Adipocyte (in vitro differentiated cells): ENCODE results near the gene RALGDS.
A peak's percentile ranks its signal among the peaks of the same experiment; 100 is the strongest.

Experiments used
- DNase-seq: peaks from one replicate; pipeline ENCODE4 v3.0.0-alpha.2; 2015; ENCODE audit warnings: low read depth
- H3K27me3 ChIP-seq: replicated peaks from 2 replicates; pipeline ENCODE4 v1.7.0; 2013; ENCODE audit warnings: mild to moderate bottlenecking, low read length, moderate library complexity; ENCODE audit not compliant: control insufficient read depth, insufficient read depth
- H3K36me3 ChIP-seq: 2 replicates; pipeline ENCODE4 v1.7.0; 2013; ENCODE audit warnings: low read length, mild to moderate bottlenecking, moderate library complexity; ENCODE audit not compliant: control insufficient read depth, insufficient read depth, severe bottlenecking
- H3K4me1 ChIP-seq: 2 replicates; pipeline ENCODE4 v1.7.0; 2013; ENCODE audit warnings: mild to moderate bottlenecking, low read length, moderate library complexity; ENCODE audit not compliant: control insufficient read depth, insufficient read depth
- H3K4me3 ChIP-seq: 2 replicates; pipeline ENCODE4 v1.7.0; 2013; ENCODE audit warnings: mild to moderate bottlenecking, low read length, moderate library complexity
- H3K9ac ChIP-seq: 2 replicates; pipeline ENCODE4 v1.7.0; 2013; ENCODE audit warnings: mild to moderate bottlenecking, low read length, moderate library complexity
- H3K9me3 ChIP-seq: 2 replicates; pipeline ENCODE4 v1.7.0; 2013; ENCODE audit warnings: mild to moderate bottlenecking, low read length, moderate library complexity; ENCODE audit not compliant: control insufficient read depth

Gene RALGDS

GRCh38 chr9:133106511-133107244 lies 14.4 kb downstream of the RALGDS start:
- Histone ChIP-seq H3K4me1 (no peaks in the 10 kb centered on the region), H3K9ac (no peak overlapping the region), H3K27me3 (no peaks in the 10 kb centered on the region), H3K4me3 (no peak overlapping the region), H3K9me3 (no peaks in the 10 kb centered on the region), H3K36me3 (peaks cover 62% of the 10 kb centered on the region)
- no peak for DNase-seq

DNA sequence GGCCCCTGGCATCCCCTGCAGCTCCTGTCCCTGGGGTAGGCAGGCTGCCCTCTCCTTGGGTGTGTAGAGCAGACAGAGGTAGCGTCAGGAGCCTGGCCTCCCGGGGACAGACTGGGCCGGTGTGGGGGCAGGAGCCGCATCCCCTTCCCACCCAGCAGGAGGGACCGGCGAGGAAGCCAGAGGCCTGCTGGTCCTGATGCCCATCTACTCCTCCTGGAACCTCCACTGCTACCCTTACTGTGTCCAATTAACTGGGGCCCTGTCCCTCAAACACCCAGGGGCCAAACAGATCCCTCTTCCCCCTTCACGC lies 15.6 kb downstream of the RALGDS start:
- Histone ChIP-seq H3K4me1 (no peaks in the 10 kb centered on the region), H3K4me3 (no peak overlapping the region), H3K27me3 (no peaks in the 10 kb centered on the region), H3K9me3 (no peaks in the 10 kb centered on the region), H3K36me3 (peaks cover 74% of the 10 kb centered on the region), H3K9ac (no peak overlapping the region)
- no peak for DNase-seq

- Histone ChIP-seq H3K36me3 (peaks cover 74% of the 10 kb centered on the region), H3K4me3 (no peak overlapping the region), H3K9me3 (no peaks in the 10 kb centered on the region), H3K9ac (no peak overlapping the region), H3K27me3 (no peaks in the 10 kb centered on the region), H3K4me1 (no peaks in the 10 kb centered on the region)
- DNase-seq: no peak
These were observed 16.2 kb downstream of the RALGDS start for GRCh38 chr9:133104718-133105460.

- Histone ChIP-seq H3K36me3 (peaks cover 76% of the 10 kb centered on the region), H3K27me3 (no peaks in the 10 kb centered on the region), H3K4me1 (no peaks in the 10 kb centered on the region), H3K9ac (no peak overlapping the region), H3K4me3 (no peak overlapping the region), H3K9me3 (no peaks in the 10 kb centered on the region)
- DNase-seq: no peak
These were observed 17.0 kb downstream of the RALGDS start for GRCh38 chr9:133103987-133104505.

GRCh38 chr9:133103183-133103986 lies 17.7 kb downstream of the RALGDS start:
- DNase-seq: peak; percentile 71
- Histone ChIP-seq H3K36me3 (peaks cover 80% of the 10 kb centered on the region), H3K4me1 (no peaks in the 10 kb centered on the region), H3K9me3 (no peaks in the 10 kb centered on the region), H3K9ac (no peak overlapping the region), H3K4me3 (no peak overlapping the region), H3K27me3 (no peaks in the 10 kb centered on the region)

GRCh38 chr9:133102190-133103021 lies 18.6 kb downstream of the RALGDS start:
- H3K36me3 ChIP-seq: peaks cover 80% of the 10 kb centered on the region
- H3K9me3 ChIP-seq: no peaks in the 10 kb centered on the region
- H3K4me1 ChIP-seq: no peaks in the 10 kb centered on the region
- H3K27me3 ChIP-seq: no peaks in the 10 kb centered on the region
- H3K4me3 ChIP-seq: no peak overlapping the region
- H3K9ac ChIP-seq: no peak overlapping the region
- DNase-seq: no peak

DNA sequence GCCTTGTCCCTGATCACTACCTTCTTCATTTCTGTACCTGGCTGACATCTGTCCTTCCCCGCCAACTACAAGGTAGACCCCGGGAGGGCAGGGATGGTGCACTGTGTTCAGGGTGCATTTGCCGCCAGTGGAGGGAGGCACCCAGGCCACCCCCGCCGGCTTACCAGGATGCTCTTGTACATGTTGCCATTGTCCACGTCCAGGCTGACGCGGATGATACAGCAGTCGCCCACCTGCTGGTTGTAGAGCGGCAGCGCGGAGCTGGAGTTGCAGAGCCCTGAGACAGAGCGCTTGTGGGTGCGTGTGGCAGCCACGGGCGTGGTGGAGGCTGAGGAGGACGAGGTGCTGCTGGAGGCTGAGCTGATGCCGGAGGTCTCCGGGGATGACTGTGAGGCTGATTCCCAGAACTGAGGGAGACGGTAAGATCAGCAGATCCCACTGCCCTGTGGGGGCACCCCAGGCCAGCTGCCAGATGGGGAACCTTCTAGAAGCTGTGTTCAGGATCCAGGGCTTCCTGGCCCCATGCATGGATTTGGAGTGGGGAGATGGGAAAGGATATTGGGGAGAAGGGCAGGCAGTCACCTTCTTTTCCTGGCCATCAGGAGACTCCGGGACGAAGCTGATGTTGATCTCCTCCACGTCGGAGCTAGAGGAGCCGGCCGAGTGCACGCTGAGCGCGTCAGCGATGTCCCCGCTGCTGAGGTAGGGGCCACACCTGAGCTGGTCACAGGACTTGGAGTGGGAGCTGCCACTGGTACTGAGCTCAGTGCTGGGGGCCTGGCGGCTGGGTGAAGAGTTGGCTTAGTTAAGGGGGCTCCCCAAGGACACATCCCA lies 19.5 kb downstream of the RALGDS start:
- H3K36me3 ChIP-seq: peaks cover 80% of the 10 kb centered on the region

GRCh38 chr9:133100506-133101355 lies 20.3 kb downstream of the RALGDS start:
- H3K9ac ChIP-seq: no peak overlapping the region
- DNase-seq: no peak
- peaks cover 75% of the 10 kb centered on the region for H3K36me3 ChIP-seq
- H3K27me3 ChIP-seq: no peaks in the 10 kb centered on the region
- H3K9me3 ChIP-seq: peaks cover 10% of the 10 kb centered on the region
- no peak overlapping the region for H3K4me3 ChIP-seq
- no peaks in the 10 kb centered on the region for H3K4me1 ChIP-seq

More for the DNA sequence above, 19.5 kb downstream of the RALGDS start:
- peaks cover 1% of the 10 kb centered on the region for H3K9me3 ChIP-seq
- no peaks in the 10 kb centered on the region for H3K27me3 ChIP-seq
- H3K9ac ChIP-seq: no peak overlapping the region
- H3K4me3 ChIP-seq: no peak overlapping the region
- no peaks in the 10 kb centered on the region for H3K4me1 ChIP-seq
- DNase-seq: no peak

- no peak overlapping the region for H3K4me3 ChIP-seq
- DNase-seq: no peak
- H3K36me3 ChIP-seq: peaks cover 70% of the 10 kb centered on the region
- H3K9me3 ChIP-seq: peaks cover 16% of the 10 kb centered on the region
- H3K4me1 ChIP-seq: no peaks in the 10 kb centered on the region
- no peak overlapping the region for H3K9ac ChIP-seq
- H3K27me3 ChIP-seq: no peaks in the 10 kb centered on the region
These were observed 21.1 kb downstream of the RALGDS start for GRCh38 chr9:133099726-133100505.
